ENCODE measurements around the gene ABHD6.

- TF ChIP-seq CTCF (conservative IDR thresholded peaks at IDR 0.05): no peak
- no peak for TF ChIP-seq ZFX (IDR thresholded peaks at IDR 0.05)
Observed at GRCh38 chr3:58197588-58197987, 40.0 kb upstream of the ABHD6 start.

All from C4-2B (cell line).